Raji (cell line): ENCODE results near the gene ZNF77.

Experiments
- POLR2A ChIP-seq: IDR thresholded peaks from 2 replicates; pipeline ENCODE4 v1.6.1; 2011; ENCODE audit warnings: low read depth, low read length, control low read depth; ENCODE audit not compliant: insufficient read depth

Gene ZNF77

DNA sequence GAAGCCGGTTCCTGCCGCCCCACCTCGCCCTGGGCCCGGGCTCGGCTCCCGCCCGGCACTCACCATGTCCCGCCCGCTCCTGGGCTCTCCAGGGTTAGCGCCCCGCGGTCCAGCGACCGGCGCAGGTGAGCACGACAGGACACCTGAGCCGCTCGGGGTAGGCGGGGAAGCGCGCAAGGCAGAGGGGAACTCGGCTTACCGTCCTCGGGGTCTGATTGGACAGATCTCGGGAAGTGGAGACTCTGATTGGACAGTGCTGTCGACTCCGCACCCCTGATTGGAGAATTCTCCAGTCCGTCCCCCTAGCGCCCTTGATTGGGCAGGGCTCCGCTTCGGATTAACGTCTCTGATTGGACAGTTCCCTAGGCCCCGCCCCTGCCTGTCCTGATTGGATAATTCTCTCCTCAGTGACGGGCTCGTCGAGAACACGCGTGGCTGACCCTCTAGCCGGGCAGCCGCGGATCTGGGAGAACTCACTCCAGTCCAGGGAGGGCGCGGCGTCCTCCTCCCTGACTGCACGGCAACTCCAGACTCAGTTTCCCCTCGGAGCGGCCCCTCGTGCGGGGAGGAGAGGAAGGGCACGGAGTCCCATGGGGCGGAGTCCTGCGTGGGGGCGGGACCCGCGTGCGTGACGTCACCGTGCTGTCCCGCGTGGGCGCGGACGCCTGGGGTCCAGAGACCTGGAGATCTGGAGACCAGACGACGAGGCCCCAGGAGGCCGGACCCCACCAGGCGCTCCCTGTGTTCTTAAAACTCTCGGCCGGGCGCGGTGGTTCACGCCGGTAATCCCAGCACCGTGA lies at the start of gene ZNF77:
Gene ZNF77, minus strand, starts transcription at position 197 of the 800 bp plus-strand sequence. Its CDS starts 131 bp downstream, at position 66.
- TF ChIP-seq POLR2A, result peak; percentile 80

DNA sequence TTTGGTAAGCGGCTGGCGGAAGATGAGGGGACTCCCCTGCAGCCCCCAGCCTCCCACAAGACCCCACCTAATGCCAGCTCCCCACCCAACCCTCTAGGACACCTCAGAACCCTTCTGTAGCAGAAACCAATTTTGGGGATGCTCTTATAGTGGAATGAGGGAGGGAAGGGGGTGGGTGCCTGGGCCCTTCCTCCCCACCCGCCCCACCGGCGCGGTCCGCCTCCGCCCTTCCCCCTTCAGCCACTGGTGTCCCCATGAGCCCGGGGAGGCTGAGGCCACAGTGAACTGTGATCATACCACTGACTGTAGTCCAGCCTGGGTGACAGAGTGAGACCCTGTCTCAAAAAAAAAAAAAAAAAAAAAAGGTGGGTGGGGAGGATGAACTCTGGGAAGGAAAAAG lies 48.8 kb upstream of the ZNF77 start:
- no peak for TF ChIP-seq POLR2A

DNA sequence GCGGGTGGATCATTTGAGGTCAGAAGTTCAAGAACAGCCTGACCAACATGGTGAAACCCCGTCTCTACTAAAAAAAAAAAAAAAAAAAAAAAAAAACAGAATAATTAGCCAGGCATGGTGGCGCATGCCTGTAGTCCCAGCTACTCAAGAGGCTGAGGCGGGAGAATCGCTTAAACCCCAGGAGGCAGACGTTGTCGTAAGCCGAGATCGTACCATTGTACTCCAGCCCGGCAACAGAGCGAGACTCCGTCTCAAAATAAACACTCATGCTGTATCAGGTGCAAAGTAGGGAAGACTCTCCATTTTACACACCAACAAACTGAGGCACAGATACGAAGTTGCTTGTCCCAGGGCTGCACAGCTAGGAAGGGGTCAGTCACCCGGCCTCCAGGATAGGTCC lies 48.2 kb upstream of the ZNF77 start:
- no peak for TF ChIP-seq POLR2A

- TF ChIP-seq POLR2A, result no peak
Measured at GRCh38 chr19:2989236-2989946, 44.6 kb upstream of the ZNF77 start.

GRCh38 chr19:2988568-2988967 lies 43.8 kb upstream of the ZNF77 start:
- TF ChIP-seq POLR2A, result no peak

DNA sequence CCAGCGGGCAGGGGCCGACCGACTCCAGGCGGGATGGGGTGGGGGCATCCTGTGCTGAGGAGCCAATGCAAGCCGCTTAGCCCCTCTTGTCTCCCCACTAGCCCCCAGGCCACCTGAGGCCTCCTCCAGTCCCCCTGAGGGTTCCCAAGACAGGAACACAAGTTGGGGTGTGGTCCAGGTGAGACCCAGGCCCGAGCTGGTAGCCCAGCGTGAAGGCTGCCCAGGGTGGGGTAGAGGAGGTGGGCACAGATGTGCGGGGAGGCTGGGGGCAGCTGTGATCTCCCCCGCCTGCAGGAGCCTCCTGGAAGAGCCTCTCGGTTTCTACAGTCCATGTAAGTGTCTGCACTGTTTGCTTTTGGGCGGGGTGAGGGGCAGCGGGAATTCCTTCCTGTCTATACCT lies 43.0 kb upstream of the ZNF77 start:
- TF ChIP-seq POLR2A, result no peak

GRCh38 chr19:2986951-2987524 lies 42.3 kb upstream of the ZNF77 start:
- TF ChIP-seq POLR2A, result no peak

GRCh38 chr19:2984215-2984528 lies 39.4 kb upstream of the ZNF77 start:
- no peak for TF ChIP-seq POLR2A

DNA sequence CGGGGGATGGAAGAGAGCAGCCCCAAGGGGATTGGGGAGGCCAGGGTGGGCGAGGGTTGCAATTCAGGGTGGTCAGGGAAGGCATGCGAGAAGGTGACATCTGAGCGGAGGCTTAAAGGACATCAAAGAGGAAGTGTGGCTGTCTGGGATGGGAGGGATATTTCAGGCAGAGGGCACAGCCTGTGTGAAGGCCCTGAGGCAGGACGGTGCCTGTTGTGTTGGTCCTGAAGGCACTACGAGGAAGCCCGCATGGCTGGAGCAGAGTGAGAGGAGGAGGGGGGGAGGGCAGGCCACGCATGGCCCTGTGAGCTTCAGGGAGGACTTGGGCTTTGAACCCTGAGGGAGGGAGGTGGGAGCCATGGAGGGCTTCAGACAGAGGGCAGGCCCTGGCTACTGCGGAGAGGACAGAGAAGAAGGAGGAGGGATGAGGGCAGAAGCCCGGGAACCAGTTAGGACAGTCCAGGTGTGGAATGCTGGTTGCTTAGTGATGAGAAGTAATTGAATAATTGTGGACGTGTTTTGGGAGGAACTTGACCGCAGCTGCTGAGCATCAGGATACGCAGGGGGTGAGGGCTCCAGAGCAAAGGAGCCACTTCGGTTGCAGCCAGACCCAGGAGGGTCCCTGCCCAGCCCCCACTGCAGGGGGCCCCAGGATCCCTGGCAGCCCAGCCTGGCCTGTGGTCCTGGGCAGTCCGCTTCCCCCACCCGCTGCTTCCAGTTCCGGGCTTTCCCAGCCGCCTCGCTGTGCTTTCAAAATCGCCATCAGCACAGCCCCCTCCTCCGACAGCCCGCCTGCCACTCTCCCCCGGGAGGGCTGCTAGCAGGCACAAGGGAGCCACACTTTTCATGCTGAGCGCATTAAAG lies 38.8 kb upstream of the ZNF77 start:
- TF ChIP-seq POLR2A, result no peak

- TF ChIP-seq POLR2A, result no peak
Measured at GRCh38 chr19:2982983-2983350, 38.2 kb upstream of the ZNF77 start.

DNA sequence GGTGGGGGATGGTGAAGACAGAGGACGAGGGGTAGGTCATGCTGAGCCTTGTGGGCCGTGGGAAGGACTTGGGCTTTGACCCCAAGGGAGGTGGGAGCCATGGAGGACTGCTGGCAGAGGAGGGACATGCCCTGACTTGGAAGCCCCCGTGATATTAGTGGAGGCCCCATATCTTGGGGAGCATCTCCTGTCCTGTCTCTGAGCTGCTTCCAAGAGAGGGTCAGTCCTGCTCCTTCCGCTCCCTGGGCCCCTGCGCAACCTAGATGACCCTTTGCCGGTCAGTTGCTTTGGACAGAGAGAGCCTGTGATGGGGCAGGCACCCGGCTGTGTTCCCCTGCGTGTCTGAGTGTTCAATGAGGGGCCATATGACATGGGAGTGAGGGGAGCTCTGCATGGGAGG lies 37.8 kb upstream of the ZNF77 start:
- no peak for TF ChIP-seq POLR2A

GRCh38 chr19:2981898-2982297 lies 37.1 kb upstream of the ZNF77 start:
- TF ChIP-seq POLR2A, result no peak

GRCh38 chr19:2978772-2979171 lies 34.0 kb upstream of the ZNF77 start:
- no peak for TF ChIP-seq POLR2A

DNA sequence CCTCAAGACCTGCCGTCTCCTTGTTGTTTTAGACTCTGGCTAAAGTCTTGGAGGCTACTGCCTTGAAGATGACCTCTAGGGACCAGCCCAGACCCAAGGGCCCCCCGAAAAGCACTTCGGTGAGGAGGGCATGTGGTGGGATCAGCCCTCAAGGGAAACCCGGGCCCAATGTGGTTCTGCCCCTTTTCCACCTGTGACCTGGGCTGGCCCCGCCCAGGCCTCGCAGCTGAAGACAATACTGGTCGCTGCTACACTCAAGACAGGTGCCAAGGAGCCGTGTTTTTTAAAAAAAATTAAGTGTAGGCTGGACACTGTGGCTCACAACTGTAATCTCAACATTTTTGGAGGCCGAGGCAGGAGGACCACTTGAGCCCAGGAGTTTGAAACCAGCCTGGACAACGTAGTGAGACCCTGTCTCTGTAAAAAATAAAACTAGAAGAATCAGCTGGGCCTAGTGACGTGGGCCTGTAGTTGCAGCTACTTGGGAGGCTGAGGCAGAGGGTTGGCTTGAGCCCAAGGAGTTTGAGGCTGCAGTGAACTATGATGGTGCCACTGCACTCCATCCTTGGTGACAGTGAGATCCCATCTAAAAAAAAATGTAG lies 33.5 kb upstream of the ZNF77 start:
- TF ChIP-seq POLR2A, result no peak

- TF ChIP-seq POLR2A, result no peak
Measured at GRCh38 chr19:2977746-2978138, 33.0 kb upstream of the ZNF77 start.

- TF ChIP-seq POLR2A, result peak; percentile 58
Measured at GRCh38 chr19:2977001-2977745, 32.4 kb upstream of the ZNF77 start, which contains the start of gene TLE6. Gene TLE6, plus strand, starts transcription at chr19:2977564. Its CDS starts 670 bp downstream, at chr19:2978234.
